Renal cortex interstitium (tissue), 15 donors: ENCODE measurements around the gene SATB1. TPM values are rescaled to one million over a fixed set of nuclear protein-coding genes. Genes with fewer than 3 reads are reported as not detected.
"Not testable (repeated sequence)": the region's sequence is repeated elsewhere in the genome, so short reads cannot be mapped to it uniquely, and the experiment has no call there.

ENCODE experiments used
- DNase-seq, 11 donors: peaks; one replicate each; pipeline ENCODE4 v3.0.0-alpha.2; 2013; ENCODE audit warnings: low read depth in 9 of 11, low spot score in 4 of 11; ENCODE audit errors: extremely low read depth in 1 of 11
- long read RNA-seq, 16 experiments: transcript quantifications; one replicate each; lab custom pipeline, GENCODE V29; 2026
- polyA plus RNA-seq, 3 donors: library from polyadenylated mRNA; unstranded; fragments of 120-200 nt; gene quantifications; one replicate each; pipeline ENCODE4 v1.2.1, GENCODE V29; 2013; ENCODE audit not compliant: insufficient read length in 3 of 3

The SATB1 gene
- 10 to 100 TPM; 37.2 to 44.7 (median 42.9) TPM for polyA plus RNA-seq
- long read RNA-seq, donor 1, full-length matches to known transcripts = 6 of 17 reads
- long read RNA-seq, donor 1, partial matches to known transcripts = 11 of 17 reads
- long read RNA-seq, donor 1, other reads (novel, unspliced or antisense) = 0 of 17 reads
- long read RNA-seq, donor 2, full-length matches to known transcripts = 4 of 19 reads
- long read RNA-seq, donor 2, partial matches to known transcripts = 15 of 19 reads
- long read RNA-seq, donor 2, other reads (novel, unspliced or antisense) = 0 of 19 reads
- long read RNA-seq, donor 3, full-length matches to known transcripts = 3 of 11 reads
- long read RNA-seq, donor 3, partial matches to known transcripts = 8 of 11 reads
- long read RNA-seq, donor 3, other reads (novel, unspliced or antisense) = 0 of 11 reads
- long read RNA-seq, donor 4, full-length matches to known transcripts = 5 of 12 reads
- long read RNA-seq, donor 4, partial matches to known transcripts = 7 of 12 reads
- long read RNA-seq, donor 4, other reads (novel, unspliced or antisense) = 0 of 12 reads
- long read RNA-seq, donor 5 = 0 reads
- long read RNA-seq, donor 6, full-length matches to known transcripts = 7 of 31 reads
- long read RNA-seq, donor 6, partial matches to known transcripts = 24 of 31 reads
- long read RNA-seq, donor 6, other reads (novel, unspliced or antisense) = 0 of 31 reads
- long read RNA-seq, donor 7, full-length matches to known transcripts = 9 of 89 reads
- long read RNA-seq, donor 7, partial matches to known transcripts = 80 of 89 reads
- long read RNA-seq, donor 7, other reads (novel, unspliced or antisense) = 0 of 89 reads
- long read RNA-seq, donor 8, full-length matches to known transcripts = 12 of 35 reads
- long read RNA-seq, donor 8, partial matches to known transcripts = 23 of 35 reads
- long read RNA-seq, donor 8, other reads (novel, unspliced or antisense) = 0 of 35 reads
- long read RNA-seq, donor 9, full-length matches to known transcripts = 4 of 11 reads
- long read RNA-seq, donor 9, partial matches to known transcripts = 7 of 11 reads
- long read RNA-seq, donor 9, other reads (novel, unspliced or antisense) = 0 of 11 reads
- long read RNA-seq, donor 10, full-length matches to known transcripts = 6 of 28 reads
- long read RNA-seq, donor 10, partial matches to known transcripts = 22 of 28 reads
- long read RNA-seq, donor 10, other reads (novel, unspliced or antisense) = 0 of 28 reads
- long read RNA-seq, donor 11, full-length matches to known transcripts = 5 of 10 reads
- long read RNA-seq, donor 11, partial matches to known transcripts = 5 of 10 reads
- long read RNA-seq, donor 11, other reads (novel, unspliced or antisense) = 0 of 10 reads
- long read RNA-seq, donor 12, full-length matches to known transcripts = 3 of 3 reads
- long read RNA-seq, donor 12, partial matches to known transcripts = 0 of 3 reads
- long read RNA-seq, donor 12, other reads (novel, unspliced or antisense) = 0 of 3 reads
- long read RNA-seq, donor 13, full-length matches to known transcripts = 11 of 35 reads
- long read RNA-seq, donor 13, partial matches to known transcripts = 24 of 35 reads
- long read RNA-seq, donor 13, other reads (novel, unspliced or antisense) = 0 of 35 reads
- long read RNA-seq, donor 14, full-length matches to known transcripts = 4 of 15 reads
- long read RNA-seq, donor 14, partial matches to known transcripts = 11 of 15 reads
- long read RNA-seq, donor 14, other reads (novel, unspliced or antisense) = 0 of 15 reads
- long read RNA-seq, donor 15, full-length matches to known transcripts = 6 of 6 reads
- long read RNA-seq, donor 15, partial matches to known transcripts = 0 of 6 reads
- long read RNA-seq, donor 15, other reads (novel, unspliced or antisense) = 0 of 6 reads
- long read RNA-seq, donor 16, full-length matches to known transcripts = 19 of 92 reads
- long read RNA-seq, donor 16, partial matches to known transcripts = 73 of 92 reads
- long read RNA-seq, donor 16, other reads (novel, unspliced or antisense) = 0 of 92 reads

GRCh38 chr3:18424729-18425640, at the start of gene SATB1:
Gene SATB1, minus strand, starts transcription at chr3:18425339. Its CDS starts 4,372 bp downstream, at chr3:18420967.
- DNase-seq = peak in 7 of 11 donors; percentile 64 to 76 (median 70)

- no peak for DNase-seq
These were observed 49.1 kb upstream of the SATB1 start for GRCh38 chr3:18474202-18474601.

DNA sequence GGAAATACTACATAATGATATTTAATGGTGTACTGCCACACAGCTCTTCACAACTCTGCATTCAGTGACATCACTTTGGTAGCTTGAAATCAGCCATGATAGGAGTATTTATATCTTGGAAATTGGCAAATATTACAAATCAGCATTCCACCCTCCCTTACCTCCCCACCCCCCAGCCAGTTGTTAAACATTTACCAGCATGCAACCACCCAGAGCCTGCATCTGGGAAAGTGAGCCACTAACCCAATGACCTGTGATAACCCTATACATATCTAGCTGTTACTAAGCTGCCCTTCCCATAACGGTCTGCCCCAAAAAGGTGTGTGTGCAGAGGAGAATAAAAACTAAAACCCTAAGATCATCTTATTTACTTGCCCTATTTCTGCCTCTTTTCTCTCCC, 44.6 kb upstream of the SATB1 start:
- DNase-seq = no peak

DNA sequence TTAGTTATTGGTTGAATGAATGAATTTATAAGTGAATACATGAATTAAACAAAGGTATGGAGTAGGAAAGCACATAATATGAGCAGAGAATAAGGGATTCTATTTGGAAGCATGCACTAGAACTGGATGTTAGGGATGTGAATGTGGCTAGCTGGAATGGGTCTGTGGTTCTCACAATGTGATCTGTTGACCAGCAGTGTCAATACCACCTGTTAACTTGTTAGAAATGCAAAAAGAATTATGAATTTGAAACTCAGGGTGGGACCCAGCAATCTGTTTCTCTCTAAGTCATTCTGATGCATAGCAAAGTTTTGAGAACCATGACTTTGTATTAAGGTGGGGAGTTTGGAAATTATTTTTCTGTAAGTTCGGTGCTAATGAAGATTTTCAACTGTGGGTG, 41.0 kb upstream of the SATB1 start:
- DNase-seq = no peak

- DNase-seq = no peak
These were observed 29.6 kb upstream of the SATB1 start for GRCh38 chr3:18454766-18455165.

DNA sequence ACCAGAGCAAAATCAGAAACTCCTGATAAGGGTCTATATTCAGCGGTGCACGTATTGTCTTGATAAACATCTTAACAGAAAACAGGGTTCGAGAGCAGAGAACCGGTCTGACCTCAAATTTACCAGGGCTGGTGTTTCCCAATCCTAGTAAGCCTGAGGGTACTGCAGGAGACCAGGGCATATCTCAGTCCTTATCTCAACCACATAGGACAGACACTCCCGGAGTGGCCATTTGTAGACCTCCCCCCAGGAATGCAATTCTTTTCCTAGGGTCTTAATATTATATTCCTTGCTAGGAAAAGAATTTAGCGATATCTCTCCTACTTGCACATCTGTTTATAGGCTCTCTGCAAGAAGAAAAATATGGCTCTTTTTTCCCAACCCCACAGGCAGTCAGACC, 24.5 kb upstream of the SATB1 start:
- not testable (repeated sequence) for DNase-seq

DNA sequence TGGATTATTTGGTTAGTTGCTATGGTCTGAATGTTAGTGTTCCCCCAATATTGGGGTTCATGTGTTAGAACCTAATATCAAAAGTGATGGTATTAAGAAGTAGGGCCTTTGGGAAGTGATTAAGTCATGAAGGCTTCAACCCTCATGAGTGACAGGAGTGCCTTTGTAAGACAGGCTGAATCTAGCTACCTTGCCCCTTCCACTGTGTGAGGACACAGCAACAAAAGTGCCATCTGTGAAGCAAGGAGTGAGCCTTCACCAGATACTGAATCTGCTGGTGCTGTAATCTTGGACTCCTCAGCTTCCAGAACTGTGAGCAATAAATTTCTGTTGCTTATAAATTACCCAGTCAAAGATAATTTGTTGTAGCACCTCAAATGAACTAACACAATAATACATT, 22.6 kb upstream of the SATB1 start:
- DNase-seq = no peak

- DNase-seq = peak in 1 of 11 donors; percentile 4
These were observed 21.1 kb upstream of the SATB1 start for GRCh38 chr3:18446149-18446825.

GRCh38 chr3:18445401-18446148, 20.4 kb upstream of the SATB1 start:
- peak in 1 of 11 donors; percentile 12 for DNase-seq

GRCh38 chr3:18444595-18445400, 19.7 kb upstream of the SATB1 start:
- peak in 5 of 11 donors; percentile 63 to 72 (median 67) for DNase-seq

DNA sequence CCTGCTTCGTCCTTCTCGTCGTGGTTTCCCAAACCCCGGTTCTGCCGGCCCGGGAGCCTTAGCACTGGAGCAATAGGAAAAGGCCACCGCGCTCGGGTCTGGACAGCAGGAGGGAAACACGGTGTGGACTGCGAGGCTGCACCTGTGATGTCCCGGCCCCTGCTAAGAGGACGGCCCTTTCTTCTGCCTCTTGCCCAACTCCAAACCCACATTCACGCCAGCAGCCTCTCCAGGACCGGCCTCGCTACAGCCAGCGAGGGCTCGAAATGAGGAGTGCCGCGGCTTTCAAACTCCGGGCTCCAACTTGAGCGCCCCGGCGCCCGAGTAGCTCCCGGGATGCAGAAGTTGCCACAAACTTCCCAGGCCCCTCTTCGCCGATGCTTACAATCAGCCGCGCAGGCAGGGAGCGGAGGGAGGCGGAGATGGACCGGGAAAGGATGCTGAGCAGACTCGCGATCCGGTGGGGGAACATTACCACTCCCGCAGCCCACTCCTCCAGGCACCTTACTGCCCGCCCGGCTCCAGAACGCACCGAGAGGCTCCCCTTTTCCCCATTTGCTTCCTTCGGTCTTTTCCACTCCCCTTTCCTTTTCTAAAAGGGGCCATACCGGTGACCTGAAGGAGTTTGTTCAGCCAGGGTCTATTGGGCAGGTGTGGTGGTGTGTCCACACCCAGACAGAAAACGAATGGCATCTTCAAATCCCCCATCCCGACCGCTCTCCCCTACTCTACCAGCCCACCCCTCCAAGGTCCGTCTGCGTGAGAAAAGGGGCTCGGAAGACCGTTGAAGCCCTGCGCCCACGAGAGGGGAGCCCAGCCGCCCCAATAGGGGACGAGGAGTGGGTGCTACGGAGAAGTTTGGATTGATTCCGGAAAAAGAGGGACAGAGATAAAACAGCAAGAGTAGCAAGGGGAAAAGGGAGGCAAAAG, 18.8 kb upstream of the SATB1 start:
- DNase-seq = no peak

GRCh38 chr3:18442756-18443664, 17.9 kb upstream of the SATB1 start:
- no peak for DNase-seq

GRCh38 chr3:18441551-18441950, 16.4 kb upstream of the SATB1 start:
- no peak for DNase-seq
